Esophagus squamous epithelium (tissue), 5 donors: ENCODE data around the gene FAIM. TPM values are rescaled to one million over a fixed set of nuclear protein-coding genes. Genes with fewer than 3 reads are reported as not detected.
"Not testable (repeated sequence)": the region's sequence is repeated elsewhere in the genome, so short reads cannot be mapped to it uniquely, and the experiment has no call there.

Experiments
- DNase-seq: peaks from one replicate; lab custom pipeline; 2025; lab: John Stamatoyannopoulos, UW
- H3K27ac ChIP-seq, 4 donors: fragments of 200-600 bp; sonication (generic); one replicate each; pipeline ENCODE4 v1.5.1; 2016 to 2019; ENCODE audit warnings: mild to moderate bottlenecking in 1 of 4
- H3K27me3 ChIP-seq, 4 donors: fragments of 200-600 bp; sonication (generic); 1 replicate in 3 of 4; 2 replicates in 1 of 4; pipeline versions ENCODE4 v1.5.1 to v1.6.0; 2017 to 2021; ENCODE audit warnings: antibody characterized with exemption in 1 of 4
- H3K36me3 ChIP-seq, 3 donors: fragments of 200-600 bp; sonication (generic); one replicate each; pipeline ENCODE4 v1.5.1; 2016 to 2019
- H3K4me1 ChIP-seq, 3 donors: fragments of 200-600 bp; sonication (generic); one replicate each; pipeline ENCODE4 v1.5.1; 2017 to 2019
- H3K4me3 ChIP-seq, 4 donors: fragments of 200-600 bp; sonication (generic); 1 replicate in 3 of 4; 2 replicates in 1 of 4; pipeline ENCODE4 v1.5.1; 2016 to 2019; ENCODE audit warnings: mild to moderate bottlenecking in 2 of 4, moderate library complexity in 1 of 4
- H3K9me3 ChIP-seq, 3 donors: fragments of 200-600 bp; sonication (generic); one replicate each; pipeline ENCODE4 v1.5.1; 2016 to 2019
- CTCF ChIP-seq, 6 experiments: fragments of 450-650 bp in 4 of 6; fragments of 200-600 bp in 2 of 6; sonication (generic) in 2 of 6; IDR thresholded peaks; one replicate each; pipeline ENCODE4 v1.5.1; 2016 to 2019; ENCODE audit warnings: antibody characterized with exemption in 6 of 6, mild to moderate bottlenecking in 4 of 6, moderate library complexity in 4 of 6
- POLR2A ChIP-seq, 4 donors: fragments of 450-650 bp; IDR thresholded peaks; one replicate each; pipeline ENCODE4 v1.6.1; 2017; ENCODE audit warnings: antibody characterized with exemption in 4 of 4, mild to moderate bottlenecking in 4 of 4, moderate library complexity in 3 of 4
- WGBS, 2 donors: methylation state at CpG; one replicate each; pipeline ENCODE4 v1.1.5; 2018; 5-methylcytosine and 5-hydroxymethylcytosine counted together
- intact Hi-C: fragments of 100-400 bp; cut with DNase I; formaldehyde crosslinking; loops from one replicate; pipeline ENCODE4 v1.15.0; 2022
- total RNA-seq, 4 donors: library from RNA; depleted of rRNA; stranded (reverse); fragments of >200 nt; gene quantifications; one replicate each; pipeline ENCODE4 v1.1.0, GENCODE V29; 2016
- donor health status: DM: yes; HTN: yes; CAD: no.

The FAIM gene
- total RNA-seq, 4 donors from 2014 or later = 8.0 to 16.0 (median 11.1) TPM

GRCh38 chr3:138678874-138679392 lies 70.4 kb downstream of the FAIM start:
- H3K27ac ChIP-seq = no peak overlapping the region
- peaks cover 0 to 98% (median 8%) of the 10 kb centered on the region in 3 donors for H3K36me3 ChIP-seq
- peaks cover 4 to 29% (median 8%) of the 10 kb centered on the region in 3 donors for H3K9me3 ChIP-seq
- 88 to 91% methylated on average over 5 of the region's 5 CpGs for WGBS, 2 donors
- DNase-seq = no peak
- H3K4me1 ChIP-seq = peaks cover 0 to 3% (median 0%) of the 10 kb centered on the region in 3 donors
- TF ChIP-seq CTCF (IDR thresholded peaks at IDR 0.05) = no peak
- no peak for TF ChIP-seq POLR2A (IDR thresholded peaks at IDR 0.05)
- intact Hi-C loops = no loop called here
- no peaks in the 10 kb centered on the region for H3K27me3 ChIP-seq
- no peak overlapping the region for H3K4me3 ChIP-seq

GRCh38 chr3:138680974-138681373 lies 72.4 kb downstream of the FAIM start:
- DNase-seq, intact Hi-C loops, H3K27ac ChIP-seq, H3K4me3 ChIP-seq, H3K4me1 ChIP-seq, H3K27me3 ChIP-seq: not testable (repeated sequence)
- H3K9me3 ChIP-seq = peaks cover 0 to 14% (median 4%) of the 10 kb centered on the region in 3 donors
- 89 to 92% methylated on average over 6 of the region's 6 CpGs for WGBS, 2 donors
- H3K36me3 ChIP-seq = peaks cover 0 to 89% (median 8%) of the 10 kb centered on the region in 3 donors

GRCh38 chr3:138681463-138682220 lies 73.1 kb downstream of the FAIM start:
- H3K9me3 ChIP-seq = peaks cover 0 to 7% (median 0%) of the 10 kb centered on the region in 3 donors
- TF ChIP-seq CTCF (IDR thresholded peaks at IDR 0.05) = no peak
- TF ChIP-seq POLR2A (IDR thresholded peaks at IDR 0.05) = no peak
- intact Hi-C loops = no loop called here
- H3K4me3 ChIP-seq = no peak overlapping the region
- no peaks in the 10 kb centered on the region for H3K4me1 ChIP-seq
- WGBS, 2 donors = 80 to 84% methylated on average over 5 of the region's 5 CpGs
- no peak for DNase-seq
- H3K27me3 ChIP-seq = no peaks in the 10 kb centered on the region
- peaks cover 0 to 89% (median 8%) of the 10 kb centered on the region in 3 donors for H3K36me3 ChIP-seq
- no peak overlapping the region for H3K27ac ChIP-seq

- no peaks in the 10 kb centered on the region for H3K27me3 ChIP-seq
- no peak overlapping the region for H3K4me3 ChIP-seq
- peaks cover 0 to 88% (median 3%) of the 10 kb centered on the region in 3 donors for H3K36me3 ChIP-seq
- TF ChIP-seq CTCF (IDR thresholded peaks at IDR 0.05) (no peak), POLR2A (IDR thresholded peaks at IDR 0.05) (no peak)
- intact Hi-C loops = no loop called here
- no peak overlapping the region for H3K27ac ChIP-seq
- no peaks in the 10 kb centered on the region for H3K9me3 ChIP-seq
- no peaks in the 10 kb centered on the region for H3K4me1 ChIP-seq
- DNase-seq = no peak
These were observed 74.1 kb downstream of the FAIM start for GRCh38 chr3:138682648-138683047.

Other genes with a start within 250 kb of the FAIM start
- gene ESYT3, start 174.2 kb upstream of the FAIM start, total RNA-seq = 1 to 10 TPM in 2 of 4 donors, under 1 TPM in 2; 0.57 to 2.9 (median 1.2) TPM
- 10 to 100 TPM; 11.4 to 43.3 (median 16.1) TPM for gene CEP70, start 14.5 kb upstream of the FAIM start, total RNA-seq
- gene PIK3CB, start 226.2 kb downstream of the FAIM start, total RNA-seq = 10 to 100 TPM; 14.7 to 36.2 (median 28.5) TPM